Ovary (tissue), 9 donors: ENCODE measurements around the gene EFTUD2. TPM values are rescaled to one million over a fixed set of nuclear protein-coding genes. Genes with fewer than 3 reads are reported as not detected.

ENCODE experiments used
- DNase-seq, 5 donors: peaks; one replicate each; pipeline ENCODE4 v3.0.0-alpha.2; 2019 to 2020
- H3K27ac ChIP-seq, 2 donors: fragments of 200-600 bp; one replicate each; pipeline versions ENCODE4 v1.5.1 to v1.8.0; 2019 to 2022
- H3K27me3 ChIP-seq: fragments of 200-600 bp; one replicate; pipeline ENCODE4 v1.8.0; 2022
- H3K36me3 ChIP-seq: fragments of 200-600 bp; sonication (generic); one replicate; pipeline ENCODE4 v1.5.1; 2019
- H3K4me1 ChIP-seq: one replicate; pipeline ENCODE4 v1.8.1; 2013; ENCODE audit warnings: mild to moderate bottlenecking, moderate library complexity; ENCODE audit not compliant: insufficient read depth
- H3K4me3 ChIP-seq: fragments of 200-600 bp; sonication (generic); one replicate; pipeline ENCODE4 v1.5.1; 2017
- H3K9me3 ChIP-seq, 2 donors: fragments of 200-600 bp in 1 of 2; sonication (generic) in 1 of 2; one replicate each; pipeline versions ENCODE4 v1.5.1 to v1.8.1; 2013 to 2019; ENCODE audit warnings: mild to moderate bottlenecking in 1 of 2, moderate library complexity in 1 of 2
- CTCF ChIP-seq, 3 donors: fragments of 450-650 bp in 2 of 3; fragments of 200-600 bp in 1 of 3; IDR thresholded peaks; one replicate each; pipeline versions ENCODE4 v1.5.1 to v1.8.0; 2016 to 2022; ENCODE audit warnings: antibody characterized with exemption in 3 of 3, mild to moderate bottlenecking in 1 of 3
- EP300 ChIP-seq: sonication (generic); formaldehyde crosslinking; IDR thresholded peaks from one replicate; pipeline ENCODE4 v1.6.1; 2017; ENCODE audit warnings: antibody characterized with exemption
- POLR2A ChIP-seq: fragments of 450-650 bp; IDR thresholded peaks from one replicate; pipeline ENCODE4 v1.6.1; 2017; ENCODE audit warnings: antibody characterized with exemption, mild to moderate bottlenecking, moderate library complexity
- WGBS, 3 donors: extraction: QIAGEN DNeasy Blood & Tissue Kit in 1 of 3; methylation state at CpG; one replicate each; pipeline versions ENCODE4 v1.1.5 to v1.1.7; 2013 to 2017; 5-methylcytosine and 5-hydroxymethylcytosine counted together
- intact Hi-C, 4 donors: fragments of 100-400 bp; cut with DNase I; formaldehyde crosslinking; loops; one replicate each; pipeline versions ENCODE4 v1.11.0 to v1.15.1; 2022 to 2023
- polyA plus RNA-seq, 2 donors: library from polyadenylated mRNA; stranded (reverse); fragments of 200-250 nt in 1 of 2; fragments of 350-450 nt in 1 of 2; fragmentation: Illumina TruSeq in 1 of 2; extraction: RNeasy Lipid Tissue Mini Kit (QIAGEN cat#74804) in 1 of 2; gene quantifications; one replicate each; pipeline ENCODE4 v1.2.3, GENCODE V29; 2013 to 2014
- total RNA-seq, 7 donors: library from RNA; depleted of rRNA in 2 of 7; stranded (reverse); fragments of >200 nt in 2 of 7; fragmentation: NEBNext Ultra II Directional in 3 of 7; extraction: Animal tissue kit (Norgen Biotek cat#: 25700) in 3 of 7; gene quantifications; one replicate each; pipeline versions ENCODE4 v1.1.0 to v1.2.4, GENCODE V29; 2016 to 2023
- donor health status: DM: no; HTN: no; CAD: no; lungs with moderate emphysema.
- donor health status: DM: no; HTN: no; CAD: no.
- donor health status: Bipolar disorder and iron deficiency.
- donor health status: DM: yes; HTN: yes; CAD: no.
- donor health status: DM: no; HTN: no; CAD: no.
- donor health status: DM: yes; HTN: yes; CAD: no.

Gene EFTUD2
- total and polyA plus RNA-seq, 9 donors: 22.2 to 111 (median 62.5) TPM

DNA sequence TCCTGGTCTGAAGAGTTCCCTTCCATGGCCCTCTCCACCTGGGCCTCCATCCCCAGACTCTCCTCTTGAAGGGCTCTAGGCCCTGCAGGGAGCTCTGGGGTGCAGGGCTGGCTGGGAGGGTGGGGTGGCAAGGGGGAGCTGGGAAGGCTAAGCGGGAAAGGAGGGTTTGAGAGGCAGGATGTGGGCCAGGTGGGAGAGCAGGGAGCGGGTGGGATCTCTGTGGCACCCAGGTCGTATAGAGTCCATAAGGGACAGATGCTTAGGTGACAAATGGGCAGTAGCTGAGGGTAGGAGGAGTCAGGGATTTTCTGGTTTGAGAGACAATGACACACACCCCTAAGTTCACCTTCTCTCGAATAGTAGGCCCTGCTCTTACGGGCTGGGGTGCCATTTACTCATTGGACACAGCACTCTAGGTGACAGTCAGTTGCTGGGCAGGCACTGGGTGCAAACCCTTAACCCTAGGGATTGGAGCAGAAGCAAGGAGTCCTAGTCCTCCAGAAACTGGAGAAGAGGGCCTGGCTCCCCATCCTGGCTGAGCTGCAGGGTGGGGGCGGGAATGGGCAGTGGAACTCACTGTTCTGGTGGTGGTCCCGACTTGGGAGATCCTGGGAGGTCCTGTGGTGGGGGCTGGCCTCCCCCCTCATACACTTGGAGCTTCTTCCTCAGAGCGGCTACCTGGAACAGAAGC, 33.0 kb upstream of the EFTUD2 start:
- TF ChIP-seq EP300 (no peak), CTCF (IDR thresholded peaks at IDR 0.05) (no peak), POLR2A (no peak)
- whole genome bisulfite sequencing, 3 donors: 87 to 91% (median 89%) methylated on average over 6 to 8 of the region's 8 CpGs
- Histone ChIP-seq H3K27me3 (no peaks in the 10 kb centered on the region), H3K9me3 (no peaks in the 10 kb centered on the region), H3K4me3 (no peak overlapping the region), H3K4me1 (no peaks in the 10 kb centered on the region), H3K27ac (no peak overlapping the region), H3K36me3 (no peaks in the 10 kb centered on the region)
- intact Hi-C loops: no loop called here
- no peak for DNase-seq

DNA sequence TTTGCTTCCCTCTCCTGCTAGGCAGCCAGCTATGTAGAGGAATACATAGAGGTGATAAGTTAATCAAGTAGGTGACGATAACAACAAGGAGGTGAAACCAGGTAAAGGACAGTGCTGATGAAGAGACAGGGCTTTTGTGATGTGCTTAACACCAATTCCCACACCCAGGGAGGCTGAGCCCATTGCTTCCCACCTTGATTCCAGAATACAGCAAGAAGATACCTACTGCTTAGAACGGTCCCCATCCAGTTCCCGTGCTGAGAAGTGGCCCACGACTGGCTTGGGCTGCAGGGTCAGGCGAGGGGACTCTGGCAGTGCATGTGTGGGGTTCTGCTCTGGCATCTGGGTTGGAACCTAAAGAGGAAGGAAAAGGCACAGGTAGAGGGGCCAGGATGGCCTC, 32.1 kb upstream of the EFTUD2 start:
- no peaks in the 10 kb centered on the region for H3K27me3 ChIP-seq
- no peaks in the 10 kb centered on the region for H3K9me3 ChIP-seq
- no peak overlapping the region for H3K4me3 ChIP-seq
- whole genome bisulfite sequencing, 3 donors: 90 to 94% (median 92%) methylated on average over 5 of the region's 5 CpGs
- intact Hi-C loops: no loop called here
- no peak overlapping the region for H3K27ac ChIP-seq
- no peak for DNase-seq
- no peaks in the 10 kb centered on the region for H3K36me3 ChIP-seq
- no peaks in the 10 kb centered on the region for H3K4me1 ChIP-seq
- TF ChIP-seq CTCF (IDR thresholded peaks at IDR 0.05) (no peak), EP300 (no peak), POLR2A (no peak)

GRCh38 chr17:44930667-44931066, 31.4 kb upstream of the EFTUD2 start:
- Histone ChIP-seq H3K4me1 (no peaks in the 10 kb centered on the region), H3K4me3 (no peak overlapping the region), H3K27ac (no peak overlapping the region), H3K36me3 (no peaks in the 10 kb centered on the region), H3K9me3 (no peaks in the 10 kb centered on the region), H3K27me3 (no peaks in the 10 kb centered on the region)
- intact Hi-C loops: no loop called here
- 66 to 72% (median 71%) methylated on average over 6 of the region's 6 CpGs for WGBS, 3 donors
- DNase-seq: no peak
- TF ChIP-seq POLR2A (no peak), EP300 (no peak), CTCF (IDR thresholded peaks at IDR 0.05) (no peak)

DNA sequence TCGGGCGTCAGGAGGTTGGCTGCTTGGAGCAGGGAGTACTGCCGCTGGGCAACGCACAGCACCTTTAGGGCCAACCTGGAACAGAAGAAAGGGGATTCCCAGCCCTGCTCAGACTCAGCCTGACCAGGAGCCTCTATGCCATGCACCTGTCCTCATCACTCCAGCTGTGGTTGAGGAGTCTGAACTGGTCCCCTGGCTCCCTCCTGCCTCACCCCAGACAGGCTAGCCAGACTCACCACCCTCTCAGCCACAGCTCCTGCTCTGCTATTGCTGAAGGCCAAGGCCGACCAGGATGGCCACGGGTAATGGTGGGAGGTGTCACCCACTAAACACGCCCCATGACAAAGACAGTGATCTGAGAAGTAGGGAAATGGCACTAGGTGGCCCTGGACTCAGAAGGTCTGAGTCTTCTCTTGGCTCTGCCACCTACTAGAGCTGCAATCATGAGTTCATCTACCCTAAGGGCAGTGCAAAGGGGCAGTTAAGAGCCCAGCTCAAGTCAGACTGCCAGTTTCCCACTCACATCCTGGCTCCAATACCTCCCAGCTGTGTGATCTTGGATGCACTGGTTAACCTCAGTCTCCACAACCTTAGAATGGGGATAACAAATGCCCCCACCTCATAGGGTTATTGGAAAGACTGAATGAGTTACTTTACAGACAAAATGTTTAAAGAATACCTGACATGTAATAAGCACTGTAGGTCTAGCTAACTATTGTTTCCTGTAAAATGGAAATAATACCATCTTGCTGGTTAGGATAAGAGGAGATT, 29.9 kb upstream of the EFTUD2 start:
- no peak overlapping the region for H3K27ac ChIP-seq
- 81 to 90% (median 89%) methylated on average over 7 of the region's 7 CpGs for whole genome bisulfite sequencing, 3 donors
- no peak overlapping the region for H3K4me3 ChIP-seq
- H3K36me3 ChIP-seq: no peaks in the 10 kb centered on the region
- H3K27me3 ChIP-seq: no peaks in the 10 kb centered on the region
- no peaks in the 10 kb centered on the region for H3K9me3 ChIP-seq
- no peaks in the 10 kb centered on the region for H3K4me1 ChIP-seq
- no peak for DNase-seq
- intact Hi-C loops: loop anchor here in 1 of 4 donors (5.0 to 10.0 kb wide), 2 partner anchors 93 to 196 kb away; no protein-coding TSS in a partner anchor
- TF ChIP-seq POLR2A: no peak
- TF ChIP-seq EP300: no peak
- no peak for TF ChIP-seq CTCF (IDR thresholded peaks at IDR 0.05)
